Left ventricle myocardium inferior (tissue), 1 donor: Measurements from ENCODE around the gene ITPKB. TPM values are rescaled to one million over a fixed set of nuclear protein-coding genes. Genes with fewer than 3 reads are reported as not detected.

Experiments used
- DNase-seq: peaks from one replicate; pipeline ENCODE4 v3.0.0-alpha.2; 2020
- H3K27ac ChIP-seq: fragments of 200-600 bp; replicated peaks from 2 replicates; pipeline ENCODE4 v1.8.0; 2021
- H3K27me3 ChIP-seq: fragments of 200-600 bp; 2 replicates; pipeline ENCODE4 v1.8.0; 2021; ENCODE audit warnings: low read depth
- H3K36me3 ChIP-seq: fragments of 200-600 bp; 2 replicates; pipeline ENCODE4 v1.8.0; 2021
- H3K4me1 ChIP-seq: fragments of 200-600 bp; 2 replicates; pipeline ENCODE4 v1.8.0; 2021
- H3K4me3 ChIP-seq: fragments of 200-600 bp; 2 replicates; pipeline ENCODE4 v1.8.0; 2021; ENCODE audit warnings: mild to moderate bottlenecking, moderate library complexity
- H3K9me3 ChIP-seq: fragments of 200-600 bp; replicated peaks from 2 replicates; pipeline ENCODE4 v1.8.0; 2021
- CTCF ChIP-seq: fragments of 200-600 bp; IDR thresholded peaks from 2 replicates; pipeline ENCODE4 v1.8.0; 2021; ENCODE audit warnings: antibody characterized with exemption, mild to moderate bottlenecking, borderline replicate concordance
- intact Hi-C: fragments of 100-400 bp; cut with micrococcal nuclease; formaldehyde crosslinking; loops from one replicate; pipeline ENCODE4 v1.11.0; 2022
- total RNA-seq: library from RNA; stranded (reverse); fragmentation: NEBNext Ultra II Directional; extraction: Animal tissue kit (Norgen Biotek cat#: 25700); gene quantifications from one replicate; pipeline ENCODE4 v1.2.1, GENCODE V29; 2021
- donor health status: DM: no; HTN: yes; CAD: no; lungs with severe emphysema.

Gene ITPKB
- total RNA-seq, 1 donor from 2014 or later = 15.7 TPM

DNA sequence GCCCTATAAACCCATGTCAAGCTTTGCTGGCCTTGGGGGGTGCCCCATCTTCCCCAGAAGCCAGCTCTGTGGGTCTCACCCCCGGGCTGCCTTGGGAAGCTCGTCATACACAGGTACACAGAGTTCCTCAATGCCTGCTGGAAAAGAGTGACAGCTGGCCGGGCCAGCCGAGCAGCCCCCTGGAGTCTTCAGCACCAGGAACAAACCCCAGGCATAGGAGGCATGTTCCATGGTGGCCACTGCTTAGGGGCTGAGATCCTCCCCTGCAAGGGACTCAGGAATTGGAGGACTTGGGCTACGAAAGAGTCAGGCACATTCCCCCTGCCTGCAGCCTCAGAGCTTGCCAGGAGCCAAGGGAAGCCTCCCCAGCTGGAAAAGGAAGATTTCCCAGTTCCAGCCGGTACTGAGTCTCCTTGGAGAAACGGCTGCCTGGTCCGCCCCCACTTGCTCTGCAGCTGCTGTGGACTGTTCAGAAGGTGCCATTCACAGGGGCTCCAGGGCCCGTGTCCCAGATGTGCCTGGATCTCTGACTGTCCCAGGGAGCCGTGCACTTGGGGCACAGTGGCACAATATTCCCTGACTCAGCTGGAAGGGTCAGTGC lies 101.0 kb downstream of the ITPKB start:
- no peak for TF ChIP-seq CTCF
- intact Hi-C loops = loop anchor here (10.0 kb wide), 1 partner anchor 47 kb away; no protein-coding TSS in a partner anchor
- peak; percentile 19 for DNase-seq
- Histone ChIP-seq H3K9me3 (no peaks in the 10 kb centered on the region), H3K27ac (peak overlapping the region; percentile 77), H3K4me1 (peaks cover 60% of the 10 kb centered on the region), H3K27me3 (no peaks in the 10 kb centered on the region), H3K4me3 (no peak overlapping the region), H3K36me3 (peaks cover 36% of the 10 kb centered on the region)

DNA sequence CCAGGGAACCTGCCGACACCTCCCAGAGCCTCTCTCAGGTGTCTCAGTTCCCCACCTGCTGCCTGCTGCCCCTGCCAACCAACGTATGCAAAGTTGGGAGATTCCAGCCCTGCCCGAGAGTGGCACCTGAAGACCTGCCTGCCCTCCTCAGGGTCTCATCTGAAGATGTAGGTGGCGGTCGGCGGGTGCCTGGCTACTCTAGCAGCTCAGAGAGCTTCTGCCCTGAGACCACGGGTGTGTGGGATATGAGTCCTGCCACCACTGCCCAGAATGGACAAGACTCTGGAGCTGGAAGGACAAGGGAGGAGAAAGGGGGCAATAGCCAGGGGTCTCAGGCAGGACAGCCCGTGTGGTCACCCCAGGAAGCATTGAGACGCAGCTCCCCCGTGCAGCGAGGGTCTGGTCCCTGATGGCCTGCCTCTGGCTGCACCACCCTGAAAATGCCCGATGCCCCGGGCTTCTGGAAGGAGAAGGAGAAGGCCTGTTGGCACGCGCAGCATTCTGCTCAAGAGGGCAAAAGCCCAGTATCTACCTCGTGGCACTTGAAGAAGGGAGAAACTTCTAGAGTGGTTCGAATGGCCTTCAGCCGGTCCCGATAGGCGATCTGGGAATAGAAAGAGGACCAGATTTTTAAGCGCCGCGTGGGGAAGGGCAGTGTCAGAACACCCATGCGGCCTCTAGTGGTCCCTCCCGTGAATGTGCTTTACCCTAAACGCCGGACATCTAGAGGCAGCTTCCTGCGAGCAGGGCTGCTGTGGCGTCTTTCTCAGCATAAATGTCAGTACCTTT lies 101.7 kb downstream of the ITPKB start:
- DNase-seq = peak; percentile 65
- TF ChIP-seq CTCF = peak; percentile 71
- intact Hi-C loops = loop anchor here (10.0 kb wide), 1 partner anchor 47 kb away; no protein-coding TSS in a partner anchor
- Histone ChIP-seq H3K27ac (peak overlapping the region; percentile 77), H3K36me3 (peaks cover 36% of the 10 kb centered on the region), H3K9me3 (no peaks in the 10 kb centered on the region), H3K4me3 (no peak overlapping the region), H3K4me1 (peaks cover 65% of the 10 kb centered on the region), H3K27me3 (no peaks in the 10 kb centered on the region)

DNA sequence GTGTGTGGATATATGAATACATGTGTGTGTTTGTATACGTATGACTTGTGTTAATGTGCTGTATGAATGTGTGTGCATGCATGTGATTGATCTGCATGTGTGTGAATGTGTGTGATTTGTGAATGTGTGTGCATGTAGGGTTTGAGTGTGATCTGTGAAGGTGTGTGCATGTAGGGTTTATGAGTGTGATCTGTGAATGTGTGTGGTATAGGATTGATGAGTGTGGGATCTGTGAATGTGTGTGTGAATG lies 102.3 kb downstream of the ITPKB start:
- H3K27me3 ChIP-seq = no peaks in the 10 kb centered on the region
- intact Hi-C loops = loop anchor here (10.0 kb wide), 1 partner anchor 48 kb away; no protein-coding TSS in a partner anchor
- H3K9me3 ChIP-seq = no peaks in the 10 kb centered on the region
- TF ChIP-seq CTCF = no peak
- H3K27ac ChIP-seq = no peak overlapping the region
- no peak overlapping the region for H3K4me3 ChIP-seq
- peaks cover 34% of the 10 kb centered on the region for H3K36me3 ChIP-seq
- H3K4me1 ChIP-seq = peaks cover 70% of the 10 kb centered on the region
- DNase-seq = no peak

- Histone ChIP-seq H3K4me1 (peaks cover 66% of the 10 kb centered on the region), H3K4me3 (no peak overlapping the region), H3K27ac (peak overlapping the region; percentile 46), H3K36me3 (peaks cover 22% of the 10 kb centered on the region), H3K9me3 (no peaks in the 10 kb centered on the region), H3K27me3 (no peaks in the 10 kb centered on the region)
- TF ChIP-seq CTCF = no peak
- intact Hi-C loops = loop anchor here (10.0 kb wide), 1 partner anchor 49 kb away; no protein-coding TSS in a partner anchor
- no peak for DNase-seq
These were observed 103.6 kb downstream of the ITPKB start for GRCh38 chr1:226635456-226635941.

DNA sequence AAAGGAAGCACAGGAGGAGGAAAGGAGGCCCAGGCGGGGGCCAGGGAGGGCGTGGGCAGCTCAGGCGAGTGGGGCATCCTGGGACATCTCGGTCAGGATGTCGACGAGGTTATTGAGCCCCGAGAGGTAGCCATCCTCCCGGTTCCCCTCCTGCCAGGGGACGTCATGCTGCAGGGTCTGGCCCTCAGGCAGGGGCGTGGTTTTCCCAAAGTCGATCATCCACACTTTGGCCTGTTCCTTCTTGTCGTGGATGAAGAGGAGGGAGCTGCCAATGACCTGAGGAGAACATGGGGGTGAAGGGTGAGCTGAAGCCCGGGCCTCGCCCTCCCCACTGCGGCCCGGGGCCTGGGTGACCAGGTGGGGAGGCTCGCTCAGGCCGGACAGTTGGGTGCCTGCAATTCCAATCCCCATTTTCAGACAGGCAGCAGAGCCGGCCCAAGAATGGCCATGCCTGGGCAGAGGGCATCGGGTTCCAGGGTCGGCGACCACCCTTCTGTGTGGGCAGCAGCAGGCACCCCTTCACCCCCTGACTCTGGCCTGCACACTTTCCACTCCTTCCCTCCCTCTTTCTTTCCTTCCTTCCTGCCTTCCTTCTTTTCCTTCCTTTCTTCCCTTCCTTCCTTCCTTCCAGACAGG lies 104.4 kb downstream of the ITPKB start:
- intact Hi-C loops = loop anchor here (5.0 to 10.0 kb wide), 2 partner anchors 50 to 198 kb away; no protein-coding TSS in a partner anchor
- Histone ChIP-seq H3K27ac (peak overlapping the region; percentile 46), H3K9me3 (no peaks in the 10 kb centered on the region), H3K27me3 (no peaks in the 10 kb centered on the region), H3K4me3 (no peak overlapping the region), H3K4me1 (peaks cover 66% of the 10 kb centered on the region), H3K36me3 (peaks cover 20% of the 10 kb centered on the region)
- TF ChIP-seq CTCF = no peak
- no peak for DNase-seq
